DOHH2 (cell line): ENCODE measurements around the gene IKZF3.

Experiments
- CTCF ChIP-seq: fragments of 200-600 bp; sonication (generic); IDR thresholded peaks from one replicate; pipeline ENCODE4 v1.5.1; 2014; ENCODE audit warnings: antibody characterized with exemption, mild to moderate bottlenecking, low read depth, low read length; ENCODE audit not compliant: poor library complexity, severe bottlenecking
- EZH2phosphoT487 ChIP-seq: fragments of 200-600 bp; sonication (generic); IDR thresholded peaks from 2 replicates; pipeline ENCODE4 v1.6.1; 2017; ENCODE audit warnings: borderline replicate concordance, mild to moderate bottlenecking, antibody characterized with exemption, low read length, moderate library complexity, mixed read lengths

- TF ChIP-seq CTCF = no peak
- no peak for TF ChIP-seq EZH2phosphoT487
These were observed 76.2 kb downstream of the IKZF3 start for GRCh38 chr17:39787743-39788484.
